ENCODE measurements around the gene KCNJ16.

Gene KCNJ16

GRCh38 chr17:70070305-70071027, 4.6 kb upstream of the KCNJ16 start:
- no peak for DNase-seq (ENCODE audit: low read depth)

GRCh38 chr17:70071127-70071526, 3.9 kb upstream of the KCNJ16 start:
- no peak for DNase-seq (ENCODE audit: low read depth)

- DNase-seq (ENCODE audit: low read depth), result no peak
Measured at GRCh38 chr17:70071620-70072019, 3.4 kb upstream of the KCNJ16 start.

GRCh38 chr17:70072546-70073309, 2.3 kb upstream of the KCNJ16 start:
- no peak for DNase-seq (ENCODE audit: low read depth)

GRCh38 chr17:70073310-70073709, 1.7 kb upstream of the KCNJ16 start:
- DNase-seq (ENCODE audit: low read depth), result no peak

- DNase-seq (ENCODE audit: low read depth), result no peak
Measured at GRCh38 chr17:70073799-70074198, 1.2 kb upstream of the KCNJ16 start.

GRCh38 chr17:70074236-70074830, 692 bp upstream of the KCNJ16 start:
- DNase-seq (ENCODE audit: low read depth), result no peak

GRCh38 chr17:70076189-70076588, 1.2 kb downstream of the KCNJ16 start:
- DNase-seq (ENCODE audit: low read depth), result no peak

- DNase-seq (ENCODE audit: low read depth), result no peak
Measured at GRCh38 chr17:70076831-70077230, 1.8 kb downstream of the KCNJ16 start.

GRCh38 chr17:70078549-70078948, 3.5 kb downstream of the KCNJ16 start:
- no peak for DNase-seq (ENCODE audit: low read depth)

GRCh38 chr17:70078994-70079531, 4.0 kb downstream of the KCNJ16 start:
- no peak for DNase-seq (ENCODE audit: low read depth)

GRCh38 chr17:70080541-70081347, 5.7 kb downstream of the KCNJ16 start:
- DNase-seq (ENCODE audit: low read depth), result no peak

- DNase-seq (ENCODE audit: low read depth), result no peak
Measured at GRCh38 chr17:70081885-70082284, 6.9 kb downstream of the KCNJ16 start.

GRCh38 chr17:70084476-70084875, 9.5 kb downstream of the KCNJ16 start:
- no peak for DNase-seq (ENCODE audit: low read depth)

- no peak for DNase-seq (ENCODE audit: low read depth)
Measured at GRCh38 chr17:70086516-70086915, 11.5 kb downstream of the KCNJ16 start.

GRCh38 chr17:70089513-70090148, 14.6 kb downstream of the KCNJ16 start:
- no peak for DNase-seq (ENCODE audit: low read depth)

GRCh38 chr17:70091005-70091568, 16.1 kb downstream of the KCNJ16 start:
- DNase-seq (ENCODE audit: low read depth), result no peak

GRCh38 chr17:70091696-70092095, 16.7 kb downstream of the KCNJ16 start:
- no peak for DNase-seq (ENCODE audit: low read depth)

GRCh38 chr17:70093163-70093562, 18.1 kb downstream of the KCNJ16 start:
- DNase-seq (ENCODE audit: low read depth), result no peak

GRCh38 chr17:70095455-70095854, 20.4 kb downstream of the KCNJ16 start:
- no peak for DNase-seq (ENCODE audit: low read depth)

- DNase-seq (ENCODE audit: low read depth), result no peak
Measured at GRCh38 chr17:70096861-70097260, 21.8 kb downstream of the KCNJ16 start.

Data from stimulated activated CD4-positive, alpha-beta T cell treated with anti-CD3 and anti-CD28 coated beads, Interleukin-2, amount 100 ng/mL, for 4 hours (primary cell).